K562 (cell line): ENCODE measurements around the gene CDC42SE2. TPM values are rescaled to one million over a fixed set of nuclear protein-coding genes. Genes with fewer than 3 reads are reported as not detected.

ENCODE experiments used
- ATAC-seq: fragments of 200-7000 bp; cut with Tn5 transposase; 3 replicates; pipeline ENCODE4 v1.9.1; 2020; ENCODE audit warnings: moderate library complexity
- BruUV-seq: library from RNA; stranded (reverse); fragments of 400-500 nt; replicated peaks from 2 replicates; lab custom pipeline; 2021; lab: Mats Ljungman, UMichigan
- CTCF ChIA-PET: fragments of 300-600 bp; formaldehyde crosslinking; extraction: SDS; loops from one replicate; lab custom pipeline; 2021; ENCODE audit warnings: low intra/inter-chr PET ratio; lab: Yijun Ruan, JAX
- POLR2A ChIA-PET: fragments of 300-600, 350-650 bp; sonication (Branson Sonifier 250); formaldehyde crosslinking; extraction: SDS; loops from one replicate; lab custom pipeline; 2021; ENCODE audit warnings: antibody characterized with exemption, inconsistent platforms; lab: Yijun Ruan, JAX
- DNase-seq, 4 experiments: peaks; one replicate each; pipeline versions ENCODE4 v3.0.0 to v3.0.0-alpha.2; 2011 to 2018; ENCODE audit warnings: low spot score in 3 of 4, mixed read lengths in 3 of 4; ENCODE audit errors: extremely low read depth in 1 of 4
- FAIRE-seq: peaks from 2 replicates; lab custom pipeline; 2011; peaks lifted over from hg19 to GRCh38; lab: Jason Lieb, UNC
- H2AFZ ChIP-seq: 2 replicates; pipeline ENCODE4 v1.6.0; 2011; ENCODE audit warnings: low read depth, low read length, control low read depth, inconsistent platforms
- H3K27ac ChIP-seq: fragments of 200-600 bp; 3 replicates; pipeline ENCODE4 v1.8.0; 2011; ENCODE audit warnings: low read depth, mild to moderate bottlenecking, control low read depth, inconsistent platforms, low read length, moderate library complexity, mixed read lengths; ENCODE audit errors: extremely low read depth
- H3K27me3 ChIP-seq, 2 experiments: fragments of 300-600 bp in 1 of 2; 2 replicates in 1 of 2; 3 replicates in 1 of 2; pipeline versions ENCODE4 v1.6.0 to v1.8.0; 2011; ENCODE audit warnings: inconsistent platforms in 2 of 2, low read length in 2 of 2, mild to moderate bottlenecking in 1 of 2, mixed read lengths in 1 of 2, moderate library complexity in 1 of 2; ENCODE audit not compliant: control insufficient read depth in 2 of 2, insufficient read depth in 2 of 2
- H3K36me3 ChIP-seq: fragments of 300-600 bp; 3 replicates; pipeline ENCODE4 v1.8.0; 2011; ENCODE audit warnings: mild to moderate bottlenecking, low read length, inconsistent platforms; ENCODE audit not compliant: control insufficient read depth, insufficient read depth
- H3K4me1 ChIP-seq, 2 experiments: fragments of 200-600 bp in 1 of 2; replicated peaks in 1 of 2; 2 replicates in 1 of 2; 3 replicates in 1 of 2; pipeline versions ENCODE4 v1.5.1 to v1.8.0; 2011; ENCODE audit warnings: inconsistent platforms in 2 of 2, low read length in 2 of 2, mild to moderate bottlenecking in 1 of 2, mixed read lengths in 1 of 2, moderate library complexity in 1 of 2; ENCODE audit not compliant: control insufficient read depth in 2 of 2, insufficient read depth in 2 of 2
- H3K4me2 ChIP-seq: 2 replicates; pipeline ENCODE4 v1.6.1; 2011; ENCODE audit warnings: low read length, control low read depth, inconsistent platforms, mixed read lengths; ENCODE audit not compliant: insufficient read depth
- H3K4me3 ChIP-seq: fragments of 200-600 bp; sonication (generic), shearing (Covaris generic); 2 replicates; pipeline ENCODE4 v1.5.1; 2016; ENCODE audit warnings: control low read depth, inconsistent platforms
- H3K79me2 ChIP-seq: fragments of 200-600 bp; 3 replicates; pipeline ENCODE4 v1.8.0; 2011; ENCODE audit warnings: low read length, inconsistent platforms; ENCODE audit not compliant: control insufficient read depth, insufficient read depth
- H3K9ac ChIP-seq, 2 experiments: 2 replicates each; pipeline versions ENCODE4 v1.6.0 to v1.6.1; 2011; ENCODE audit warnings: low read depth in 2 of 2, low read length in 2 of 2, control low read depth in 1 of 2, inconsistent platforms in 1 of 2, mild to moderate bottlenecking in 1 of 2, mixed read lengths in 1 of 2; ENCODE audit not compliant: insufficient read depth in 1 of 2
- H3K9me1 ChIP-seq: one replicate; pipeline ENCODE4 v1.6.0; 2011; ENCODE audit warnings: inconsistent platforms, mild to moderate bottlenecking, low read length, moderate library complexity; ENCODE audit not compliant: control insufficient read depth, insufficient read depth
- H3K9me3 ChIP-seq: replicated peaks from 2 replicates; pipeline ENCODE4 v1.5.1; 2011; ENCODE audit warnings: low read depth, low read length, inconsistent platforms; ENCODE audit not compliant: control insufficient read depth, insufficient read depth
- H4K20me1 ChIP-seq: replicated peaks from 2 replicates; pipeline ENCODE4 v1.6.1; 2011; ENCODE audit warnings: low read length, inconsistent platforms, mixed read lengths; ENCODE audit not compliant: control insufficient read depth, insufficient read depth
- CGGBP1 ChIP-seq: fragments of 250-450 bp; sonication (Bioruptor Pico); IDR thresholded peaks from 2 replicates; pipeline ENCODE4 v1.9.0; 2021; ENCODE audit warnings: mild to moderate bottlenecking
- CHCHD3 ChIP-seq: fragments of 250-450 bp; sonication (Bioruptor Pico); IDR thresholded peaks from 2 replicates; pipeline ENCODE4 v2.1.2; 2022; ENCODE audit warnings: mild to moderate bottlenecking
- E4F1 ChIP-seq: fragments of 250-450 bp; sonication (Bioruptor Pico); IDR thresholded peaks from 2 replicates; pipeline ENCODE4 v1.5.0; 2021; ENCODE audit warnings: mild to moderate bottlenecking, borderline replicate concordance
- KDM4B ChIP-seq, 2 experiments: fragments of 450-650 bp in 1 of 2; sonication (generic) in 1 of 2; IDR thresholded peaks; 2 replicates each; pipeline ENCODE4 v1.6.1; 2016 to 2017; ENCODE audit warnings: borderline replicate concordance in 2 of 2, antibody characterized with exemption in 1 of 2, low read depth in 1 of 2, mild to moderate bottlenecking in 1 of 2
- SNIP1 ChIP-seq: fragments of 450-650 bp; IDR thresholded peaks from 2 replicates; pipeline ENCODE4 v1.7.1; 2017; ENCODE audit warnings: low read depth, mild to moderate bottlenecking
- SNRNP70 ChIP-seq: fragments of 200-400 bp; formaldehyde crosslinking; optimal IDR thresholded peaks from 2 replicates; pipeline ENCODE3; 2017; ENCODE audit warnings: low read depth, low read length
- SREBF2 ChIP-seq: sonication (generic); formaldehyde crosslinking; IDR thresholded peaks from 2 replicates; pipeline ENCODE4 v1.4.0; 2020; ENCODE audit warnings: mild to moderate bottlenecking, missing genetic modification reagents
- STAT5B ChIP-seq: fragments of 250-450 bp; sonication (Bioruptor Pico); IDR thresholded peaks from 2 replicates; pipeline ENCODE4 v1.8.0; 2021; ENCODE audit warnings: mild to moderate bottlenecking, inconsistent platforms
- TAF1 ChIP-seq: IDR thresholded peaks from 2 replicates; pipeline ENCODE4 v1.6.1; 2011; ENCODE audit warnings: mild to moderate bottlenecking, low read length, moderate library complexity; ENCODE audit not compliant: insufficient read depth, control insufficient read depth, severe bottlenecking; ENCODE audit errors: extremely low read depth
- TGIF2 ChIP-seq: sonication (generic); formaldehyde crosslinking; IDR thresholded peaks from 2 replicates; pipeline ENCODE4 v1.8.1; 2022; ENCODE audit warnings: mild to moderate bottlenecking, missing genetic modification reagents, moderate library complexity
- ZNF253 ChIP-seq: fragments of 250-450 bp; sonication (Bioruptor Pico); conservative IDR thresholded peaks from 2 replicates; pipeline ENCODE4 v1.6.1; 2021; ENCODE audit warnings: mild to moderate bottlenecking
- ZNF445 ChIP-seq: fragments of 250-450 bp; sonication (Bioruptor Pico); IDR thresholded peaks from 2 replicates; pipeline ENCODE4 v1.4.0; 2020; ENCODE audit warnings: low read depth, mild to moderate bottlenecking, moderate library complexity
- WGBS: fragments of 100-300 bp; shearing (Covaris generic); methylation state at CpG from one replicate; pipeline ENCODE4 v1.1.6; 2016; ENCODE audit warnings: low coverage, mixed read lengths; ENCODE audit not compliant: insufficient coverage; ENCODE audit errors: missing lambda C conversion rate; 5-methylcytosine and 5-hydroxymethylcytosine counted together
- in situ Hi-C: fragments of 300-500 bp; cut with MboI; formaldehyde crosslinking; loops from 4 replicates; pipeline ENCODE4 v1.15.0; 2018; ENCODE audit warnings: inconsistent platforms, mixed read lengths
- intact Hi-C: fragments of 100-400 bp; cut with micrococcal nuclease; formaldehyde crosslinking; loops from 2 replicates; pipeline ENCODE4 v1.14.2; 2022
- polyA plus RNA-seq, 8 experiments: library from polyadenylated mRNA; depleted of rRNA in 4 of 8; stranded (reverse) in 5 of 8; unstranded in 3 of 8; fragments of >200 nt; fragmentation: Nextera tagmentation in 2 of 8; fragmentation: Illumina TruSeq in 1 of 8; extraction: Ambion mirVana in 2 of 8; extraction: Trizol in 1 of 8; gene quantifications; 2 replicates each; pipeline versions ENCODE4 v1.2.1 to v1.2.3, GENCODE V29; 2011 to 2014; ENCODE audit warnings: inconsistent platforms in 1 of 8, missing spikeins in 1 of 8
- total RNA-seq, 7 experiments: library from RNA; depleted of rRNA in 6 of 7; stranded (reverse); fragments of >200 nt in 6 of 7; fragmentation: Illumina TruSeq in 2 of 7; extraction: Trizol in 2 of 7; gene quantifications; 2 replicates each; pipeline versions ENCODE4 v1.2.1 to v1.2.3, GENCODE V29; 2011 to 2021; ENCODE audit warnings: low replicate concordance in 1 of 7
- TF ChIP-seq, protein P1 (sequence below): fragments of 450-650 bp; conservative IDR thresholded peaks from 2 replicates; pipeline ENCODE4 v1.6.1; 2016; ENCODE audit warnings: missing genetic modification characterization, low read depth, mild to moderate bottlenecking, control low read depth, missing compliant biosample characterization

CDC42SE2 gene
- total and polyA plus RNA-seq, 9 of the 15 experiments (the other 6 are each of a cell fraction or from before 2014, with no cell fraction given), result 24.8 to 44.3 (median 32.7) TPM

- DNase-seq, result no peak
- TF ChIP-seq ZNF253 (CRISPR knock-in tag) (no peak), TAF1 (no peak), CHCHD3 (CRISPR knock-in tag) (no peak), KDM4B (IDR thresholded peaks at IDR 0.05; ENCODE audit: borderline replicate concordance in 2 of 2, low read depth in 1 of 2) (no peak), TGIF2 (no peak), ZNF445 (CRISPR knock-in tag) (no peak), CGGBP1 (CRISPR knock-in tag) (no peak), STAT5B (CRISPR knock-in tag) (no peak), SNRNP70 (no peak), E4F1 (no peak), SNIP1 (no peak), SREBF2 (CRISPR knock-in tag) (no peak)
- TF ChIP-seq, protein P1, sequence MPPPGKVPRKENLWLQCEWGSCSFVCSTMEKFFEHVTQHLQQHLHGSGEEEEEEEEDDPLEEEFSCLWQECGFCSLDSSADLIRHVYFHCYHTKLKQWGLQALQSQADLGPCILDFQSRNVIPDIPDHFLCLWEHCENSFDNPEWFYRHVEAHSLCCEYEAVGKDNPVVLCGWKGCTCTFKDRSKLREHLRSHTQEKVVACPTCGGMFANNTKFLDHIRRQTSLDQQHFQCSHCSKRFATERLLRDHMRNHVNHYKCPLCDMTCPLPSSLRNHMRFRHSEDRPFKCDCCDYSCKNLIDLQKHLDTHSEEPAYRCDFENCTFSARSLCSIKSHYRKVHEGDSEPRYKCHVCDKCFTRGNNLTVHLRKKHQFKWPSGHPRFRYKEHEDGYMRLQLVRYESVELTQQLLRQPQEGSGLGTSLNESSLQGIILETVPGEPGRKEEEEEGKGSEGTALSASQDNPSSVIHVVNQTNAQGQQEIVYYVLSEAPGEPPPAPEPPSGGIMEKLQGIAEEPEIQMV (tag), result no peak
- H2AFZ ChIP-seq, result no peak overlapping the region
- POLR2A ChIA-PET, result interaction anchor here (0.7 to 1.2 kb wide), 6 partner anchors 10 to 671 kb away, joined by 3 read pairs; no protein-coding TSS in a partner anchor
- in situ Hi-C loops, result loop anchor here (25.0 kb wide), 1 partner anchor 491 kb away; no protein-coding TSS in a partner anchor
- intact Hi-C loops, result no loop called here
- WGBS, result 50% methylated on average over 2 of the region's 2 CpGs
- no peaks in the 10 kb centered on the region for H3K9me3 ChIP-seq
- peak overlapping the region; percentile 83; the same call in 2 of the 3 replicates for H3K27ac ChIP-seq
- H3K9me1 ChIP-seq, result no peaks in the 10 kb centered on the region
- H3K79me2 ChIP-seq, result peaks cover 73% of the 10 kb centered on the region
- no peak for FAIRE-seq
- CTCF ChIA-PET, result no interaction called here
- H3K36me3 ChIP-seq, result no peaks in the 10 kb centered on the region; the same call in 2 of the 3 replicates
- H3K9ac ChIP-seq, result no peak overlapping the region; a peak in 1 of 4 replicates
- no peaks in the 10 kb centered on the region for H3K27me3 ChIP-seq
- no peak for ATAC-seq
- H3K4me2 ChIP-seq, result no peak overlapping the region
- BruUV-seq, result no TSS peak
- no peaks in the 10 kb centered on the region for H4K20me1 ChIP-seq
- H3K4me1 ChIP-seq, result peaks cover 11 to 57% of the 10 kb centered on the region in 2 experiments
- H3K4me3 ChIP-seq, result no peak overlapping the region
Observed at GRCh38 chr5:131377785-131378325, 114.0 kb downstream of the CDC42SE2 start.
